GM12878 (cell line): ENCODE data around the gene IZUMO1R. TPM values are rescaled to one million over a fixed set of nuclear protein-coding genes. Genes with fewer than 3 reads are reported as not detected.

Experiments used
- ATAC-seq: fragments of 200-7000 bp; cut with Tn5 transposase; 3 replicates; pipeline ENCODE4 v1.9.1; 2020; ENCODE audit warnings: mild to moderate bottlenecking, moderate library complexity
- BruUV-seq: library from RNA; stranded (reverse); fragments of 400-500 nt; replicated peaks from 2 replicates; lab custom pipeline; 2021; lab: Mats Ljungman, UMichigan
- CTCF ChIA-PET: fragments of 300-600 bp; sonication (Branson Sonifier 250); formaldehyde crosslinking; extraction: SDS; loops from one replicate; lab custom pipeline; 2021; ENCODE audit warnings: inconsistent platforms; lab: Yijun Ruan, JAX
- POLR2A ChIA-PET: fragments of 350-600 bp; formaldehyde crosslinking; extraction: SDS; loops from one replicate; lab custom pipeline; 2021; ENCODE audit warnings: inconsistent platforms; lab: Charles Lee
- RAD21 ChIA-PET: fragments of 300-600 bp; sonication (Branson Sonifier 250); formaldehyde crosslinking; loops from one replicate; lab custom pipeline; 2023; ENCODE audit warnings: antibody characterized with exemption; ENCODE audit not compliant: unreplicated experiment; lab: Charles Lee
- SMC1A ChIA-PET: fragments of 300-600 bp; sonication (Branson Sonifier 250); formaldehyde crosslinking; loops from one replicate; lab custom pipeline; 2023; ENCODE audit not compliant: unreplicated experiment, uncharacterized antibody; lab: Charles Lee
- DNase-seq: peaks from one replicate; pipeline ENCODE4 v3.0.0-alpha.2; 2011; ENCODE audit warnings: low read depth, low spot score
- FAIRE-seq: peaks from 3 replicates; lab custom pipeline; 2011; peaks lifted over from hg19 to GRCh38; lab: Jason Lieb, UNC
- H2AFZ ChIP-seq: 2 replicates; pipeline ENCODE4 v1.6.0; 2011; ENCODE audit warnings: low read depth, low read length, control low read depth; ENCODE audit not compliant: control insufficient read depth
- H3K27ac ChIP-seq: 2 replicates; pipeline ENCODE4 v1.5.1; 2011; ENCODE audit warnings: control low read depth; ENCODE audit not compliant: control insufficient read depth, insufficient read depth
- H3K27me3 ChIP-seq, 2 experiments: replicated peaks in 1 of 2; 2 replicates each; pipeline versions ENCODE4 v1.6.0 to v1.6.1; 2011; ENCODE audit warnings: low read length in 1 of 2; ENCODE audit not compliant: control insufficient read depth in 2 of 2, insufficient read depth in 2 of 2
- H3K36me3 ChIP-seq, 2 experiments: 2 replicates each; pipeline ENCODE4 v1.5.1; 2011; ENCODE audit warnings: low read length in 1 of 2; ENCODE audit not compliant: control insufficient read depth in 2 of 2, insufficient read depth in 2 of 2
- H3K4me1 ChIP-seq: 2 replicates; pipeline ENCODE4 v1.6.1; 2011; ENCODE audit warnings: mild to moderate bottlenecking, low read length, moderate library complexity, mixed read lengths; ENCODE audit not compliant: control insufficient read depth, insufficient read depth
- H3K4me2 ChIP-seq: 2 replicates; pipeline ENCODE4 v1.6.0; 2011; ENCODE audit warnings: control low read depth; ENCODE audit not compliant: control insufficient read depth, insufficient read depth
- H3K4me3 ChIP-seq: fragments of 200-600 bp; sonication (generic); 2 replicates; pipeline ENCODE4 v1.5.1; 2016
- H3K79me2 ChIP-seq: 2 replicates; pipeline ENCODE4 v1.6.0; 2011; ENCODE audit warnings: low read length; ENCODE audit not compliant: control insufficient read depth, insufficient read depth
- H3K9ac ChIP-seq: 2 replicates; pipeline ENCODE4 v1.8.0; 2011; ENCODE audit warnings: low read length, control low read depth, mixed read lengths; ENCODE audit not compliant: control insufficient read depth, insufficient read depth
- H3K9me3 ChIP-seq: replicated peaks from 3 replicates; pipeline ENCODE4 v1.5.1; 2011; ENCODE audit warnings: mild to moderate bottlenecking, low read length; ENCODE audit not compliant: control insufficient read depth, insufficient read depth
- H4K20me1 ChIP-seq: 2 replicates; pipeline ENCODE4 v1.6.0; 2011; ENCODE audit not compliant: control insufficient read depth, insufficient read depth
- BCL11A ChIP-seq: IDR thresholded peaks from 2 replicates; pipeline ENCODE4 v1.6.1; 2011; ENCODE audit warnings: low read depth, low read length
- CREB1 ChIP-seq: IDR thresholded peaks from 2 replicates; pipeline ENCODE4 v1.6.1; 2012; ENCODE audit warnings: low read depth, mild to moderate bottlenecking, inconsistent platforms
- EGR1 ChIP-seq, 2 experiments: IDR thresholded peaks; 1 replicate in 1 of 2; 2 replicates in 1 of 2; pipeline ENCODE4 v1.6.1; 2011 to 2012; ENCODE audit warnings: low read depth in 2 of 2, low read length in 2 of 2, borderline replicate concordance in 1 of 2, mild to moderate bottlenecking in 1 of 2, moderate library complexity in 1 of 2
- IKZF2 ChIP-seq, 2 experiments: fragments of 450-650 bp; IDR thresholded peaks; 2 replicates each; pipeline ENCODE4 v1.6.1; 2017; ENCODE audit warnings: mild to moderate bottlenecking in 2 of 2, moderate library complexity in 2 of 2
- MLLT1 ChIP-seq: fragments of 450-650 bp; IDR thresholded peaks from 2 replicates; pipeline ENCODE4 v1.6.1; 2016; ENCODE audit warnings: mild to moderate bottlenecking
- PBX3 ChIP-seq: IDR thresholded peaks from 2 replicates; pipeline ENCODE4 v1.6.1; 2011; ENCODE audit warnings: mild to moderate bottlenecking, low read depth, low read length, moderate library complexity; ENCODE audit not compliant: insufficient replicate concordance
- POLR2A ChIP-seq: IDR thresholded peaks from 2 replicates; pipeline ENCODE4 v1.6.1; 2011; ENCODE audit warnings: low read depth, mild to moderate bottlenecking, low read length
- SUPT20H ChIP-seq: IDR thresholded peaks from 2 replicates; pipeline ENCODE4 v1.6.1; 2011; ENCODE audit warnings: low read depth, mild to moderate bottlenecking, low read length, moderate library complexity, borderline replicate concordance; ENCODE audit not compliant: control insufficient read depth
- WRNIP1 ChIP-seq: IDR thresholded peaks from 2 replicates; pipeline ENCODE4 v1.6.1; 2011; ENCODE audit warnings: low read depth, low read length, improper control_type of control experiment, borderline replicate concordance
- WGBS: methylation state at CpG from one replicate; pipeline ENCODE4 v1.1.6; 2016; ENCODE audit warnings: low lambda C conversion rate; ENCODE audit not compliant: insufficient replicate concordance, insufficient coverage; ENCODE audit errors: missing lambda C conversion rate; 5-methylcytosine and 5-hydroxymethylcytosine counted together
- in situ Hi-C: fragments of 300-500 bp; cut with MboI; formaldehyde crosslinking; loops from 9 replicates; pipeline ENCODE4 v1.14.3; 2018; ENCODE audit warnings: mixed read lengths
- intact Hi-C: fragments of 100-400 bp; cut with micrococcal nuclease; formaldehyde crosslinking; loops from one replicate; pipeline ENCODE4 v1.14.2; 2022; ENCODE audit not compliant: unreplicated experiment
- polyA plus RNA-seq, 11 experiments: library from polyadenylated mRNA; depleted of rRNA in 4 of 11; unstranded in 6 of 11; stranded (reverse) in 5 of 11; fragments of >200 nt; fragmentation: Nextera tagmentation in 4 of 11; fragmentation: Illumina TruSeq in 1 of 11; extraction: Ambion mirVana in 4 of 11; extraction: Trizol in 1 of 11; gene quantifications; 1 replicate in 1 of 11; 2 replicates in 10 of 11; pipeline versions ENCODE4 v1.2.1 to v1.2.3, GENCODE V29; 2011 to 2016; ENCODE audit warnings: inconsistent platforms in 2 of 11, missing spikeins in 2 of 11, low read depth in 1 of 11
- total RNA-seq, 4 experiments: library from RNA; depleted of rRNA in 3 of 4; stranded (reverse); fragments of >200 nt in 3 of 4; fragmentation: Illumina TruSeq in 1 of 4; extraction: Trizol in 1 of 4; gene quantifications; 2 replicates each; pipeline versions ENCODE4 v1.2.1 to v1.2.3, GENCODE V29; 2013 to 2021

Gene IZUMO1R
- total and polyA plus RNA-seq, 10 of the 15 experiments (the other 5 are each of a cell fraction or from before 2014, with no cell fraction given), result not detected

GRCh38 chr11:94312339-94312738 lies 8.0 kb downstream of the IZUMO1R start (continued):
- no peak for TF ChIP-seq EGR1 (IDR thresholded peaks at IDR 0.05; ENCODE audit: borderline replicate concordance in 1 of 2, low read depth in 2 of 2, low read length in 2 of 2)
- TF ChIP-seq WRNIP1, result no peak

- in situ Hi-C loops (no loop called here), intact Hi-C loops (no loop called here)
- Histone ChIP-seq H3K9ac (no peak overlapping the region), H3K36me3 (no peaks in the 10 kb centered on the region), H3K4me3 (no peak overlapping the region), H3K27me3 (no peaks in the 10 kb centered on the region; a peak in 1 of 4 replicates), H3K9me3 (no peaks in the 10 kb centered on the region), H3K27ac (no peak overlapping the region), H3K79me2 (no peaks in the 10 kb centered on the region), H4K20me1 (no peaks in the 10 kb centered on the region), H2AFZ (no peak overlapping the region), H3K4me1 (no peaks in the 10 kb centered on the region), H3K4me2 (no peak overlapping the region)
- TF ChIP-seq SUPT20H, result no peak
- TF ChIP-seq MLLT1, result no peak
- no peak for TF ChIP-seq PBX3
- TF ChIP-seq POLR2A, result no peak
- TF ChIP-seq CREB1, result no peak
- no peak for TF ChIP-seq BCL11A
- no peak for TF ChIP-seq IKZF2 (IDR thresholded peaks at IDR 0.05)
- DNase-seq (no peak), FAIRE-seq (no peak), ATAC-seq (no peak)
- BruUV-seq, result no TSS peak
- ChIA-PET CTCF (interaction anchor here (1.0 kb wide), 1 partner anchor 12 kb away, joined by 3 read pairs; no protein-coding TSS in a partner anchor), SMC1A (interaction anchor here (0.9 kb wide), 1 partner anchor 15 kb away, joined by 3 read pairs; no protein-coding TSS in a partner anchor), POLR2A (no interaction called here), RAD21 (interaction anchor here (1.3 kb wide), 1 partner anchor 130 kb away, joined by 4 read pairs; no protein-coding TSS in a partner anchor)
- WGBS, result 50% methylated on average over 4 of the region's 4 CpGs
Observed at GRCh38 chr11:94314064-94314463, 9.7 kb downstream of the IZUMO1R start.
